Esophagus muscularis mucosa (tissue), 4 donors: Measurements from ENCODE around the gene ATP10B.

Experiments
- EP300 ChIP-seq: sonication (generic); formaldehyde crosslinking; IDR thresholded peaks from one replicate; pipeline ENCODE4 v1.6.1; 2017; ENCODE audit warnings: antibody characterized with exemption
- POLR2A ChIP-seq: fragments of 450-650 bp; IDR thresholded peaks from one replicate; pipeline ENCODE4 v1.6.1; 2017; ENCODE audit warnings: antibody characterized with exemption, moderate library complexity, mild to moderate bottlenecking, low read depth
- POLR2AphosphoS5 ChIP-seq, 2 donors: sonication (generic); formaldehyde crosslinking; IDR thresholded peaks; one replicate each; pipeline ENCODE4 v1.6.1; 2017; ENCODE audit warnings: antibody characterized with exemption in 2 of 2
- TF ChIP-seq, protein P1 (sequence below), 3 experiments: fragments of 200-600 bp in 2 of 3; fragments of 450-650 bp in 1 of 3; sonication (generic) in 2 of 3; IDR thresholded peaks; one replicate each; pipeline ENCODE4 v1.5.1; 2017 to 2019; ENCODE audit warnings: antibody characterized with exemption in 3 of 3, mild to moderate bottlenecking in 2 of 3, moderate library complexity in 1 of 3

DNA sequence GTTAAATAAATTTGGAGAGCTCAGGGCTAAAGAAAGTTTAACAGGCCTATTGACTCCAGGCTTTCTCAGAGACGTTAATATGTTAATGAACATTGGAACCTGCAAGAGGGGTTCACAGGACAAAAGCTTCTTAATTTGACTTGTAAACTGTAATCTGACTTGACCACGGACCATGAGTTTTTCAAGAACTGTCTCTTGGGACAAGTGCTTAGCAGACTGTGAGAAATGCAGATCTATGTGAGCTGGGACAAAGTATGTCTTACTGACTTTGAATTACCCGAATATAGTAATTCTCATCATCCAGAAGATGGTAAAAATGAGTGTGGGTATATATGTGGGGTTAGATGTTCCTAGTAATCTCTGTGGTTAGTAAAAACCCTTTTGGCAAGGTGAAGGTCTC, 186.6 kb downstream of the ATP10B start:
- TF ChIP-seq, protein P1, sequence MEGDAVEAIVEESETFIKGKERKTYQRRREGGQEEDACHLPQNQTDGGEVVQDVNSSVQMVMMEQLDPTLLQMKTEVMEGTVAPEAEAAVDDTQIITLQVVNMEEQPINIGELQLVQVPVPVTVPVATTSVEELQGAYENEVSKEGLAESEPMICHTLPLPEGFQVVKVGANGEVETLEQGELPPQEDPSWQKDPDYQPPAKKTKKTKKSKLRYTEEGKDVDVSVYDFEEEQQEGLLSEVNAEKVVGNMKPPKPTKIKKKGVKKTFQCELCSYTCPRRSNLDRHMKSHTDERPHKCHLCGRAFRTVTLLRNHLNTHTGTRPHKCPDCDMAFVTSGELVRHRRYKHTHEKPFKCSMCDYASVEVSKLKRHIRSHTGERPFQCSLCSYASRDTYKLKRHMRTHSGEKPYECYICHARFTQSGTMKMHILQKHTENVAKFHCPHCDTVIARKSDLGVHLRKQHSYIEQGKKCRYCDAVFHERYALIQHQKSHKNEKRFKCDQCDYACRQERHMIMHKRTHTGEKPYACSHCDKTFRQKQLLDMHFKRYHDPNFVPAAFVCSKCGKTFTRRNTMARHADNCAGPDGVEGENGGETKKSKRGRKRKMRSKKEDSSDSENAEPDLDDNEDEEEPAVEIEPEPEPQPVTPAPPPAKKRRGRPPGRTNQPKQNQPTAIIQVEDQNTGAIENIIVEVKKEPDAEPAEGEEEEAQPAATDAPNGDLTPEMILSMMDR (IDR thresholded peaks at IDR 0.05): no peak
- TF ChIP-seq POLR2AphosphoS5 (IDR thresholded peaks at IDR 0.05): no peak
- TF ChIP-seq POLR2A: no peak
- TF ChIP-seq EP300: no peak
